Aorta (tissue), 5 donors: Measurements from ENCODE around the gene GRB14. TPM values are rescaled to one million over a fixed set of nuclear protein-coding genes. Genes with fewer than 3 reads are reported as not detected.
A peak's percentile ranks its signal among the peaks of the same experiment; 100 is the strongest.
"Not testable (repeated sequence)": the region's sequence is repeated elsewhere in the genome, so short reads cannot be mapped to it uniquely, and the experiment has no call there.

Experiments
- ATAC-seq: fragments of 200-7000 bp; cut with Tn5 transposase; one replicate; pipeline ENCODE4 v1.9.1; 2022; ENCODE audit warnings: moderate library complexity; ENCODE audit not compliant: low FRiP score
- DNase-seq, 2 donors: peaks; one replicate each; pipeline ENCODE4 v3.0.0-alpha.2; 2020
- H3K27ac ChIP-seq, 2 donors: one replicate each; pipeline ENCODE4 v1.5.1; 2013; ENCODE audit warnings: low read length in 2 of 2, mild to moderate bottlenecking in 2 of 2, moderate library complexity in 2 of 2, control low read depth in 1 of 2, inconsistent platforms in 1 of 2, low read depth in 1 of 2
- H3K27me3 ChIP-seq, 2 donors: one replicate each; pipeline ENCODE4 v1.6.1; 2013; ENCODE audit warnings: control low read depth in 1 of 2, low read length in 1 of 2, mild to moderate bottlenecking in 1 of 2, moderate library complexity in 1 of 2; ENCODE audit not compliant: insufficient read depth in 2 of 2, control insufficient read depth in 1 of 2
- H3K36me3 ChIP-seq, 2 donors: one replicate each; pipeline ENCODE4 v1.6.1; 2013; ENCODE audit warnings: control low read depth in 1 of 2, low read length in 1 of 2, mild to moderate bottlenecking in 1 of 2; ENCODE audit not compliant: insufficient read depth in 2 of 2, control insufficient read depth in 1 of 2
- H3K4me1 ChIP-seq, 2 donors: one replicate each; pipeline ENCODE4 v1.6.1; 2013; ENCODE audit warnings: low read length in 2 of 2, control low read depth in 1 of 2, mild to moderate bottlenecking in 1 of 2, moderate library complexity in 1 of 2; ENCODE audit not compliant: insufficient read depth in 2 of 2, control insufficient read depth in 1 of 2
- H3K4me3 ChIP-seq, 2 donors: one replicate each; pipeline ENCODE4 v1.5.1; 2013; ENCODE audit warnings: low read length in 2 of 2, control low read depth in 1 of 2, mild to moderate bottlenecking in 1 of 2
- H3K9me3 ChIP-seq: one replicate; pipeline ENCODE4 v1.6.1; 2013; ENCODE audit warnings: mild to moderate bottlenecking, low read length; ENCODE audit not compliant: control insufficient read depth
- WGBS, 2 donors: extraction: QIAGEN DNeasy Blood & Tissue Kit; methylation state at CpG; one replicate each; pipeline ENCODE4 v1.1.7; 2013; 5-methylcytosine and 5-hydroxymethylcytosine counted together
- intact Hi-C, 2 donors: fragments of 100-400 bp; cut with DNase I; formaldehyde crosslinking; loops; one replicate each; pipeline versions ENCODE4 v1.14.2 to v1.15.0; 2022
- polyA plus RNA-seq, 2 donors: library from polyadenylated mRNA; stranded (reverse); fragments of 200-250 nt; gene quantifications; one replicate each; pipeline ENCODE4 v1.2.3, GENCODE V29; 2013
- total RNA-seq, 2 donors: library from RNA; stranded (reverse); fragmentation: NEBNext Ultra II Directional; extraction: Animal tissue kit (Norgen Biotek cat#: 25700); gene quantifications; one replicate each; pipeline ENCODE4 v1.2.1, GENCODE V29; 2021
- donor health status: healthy with polysubstance abuse.
- donor health status: Bipolar disorder and iron deficiency.
- donor health status: DM: no; HTN: no; CAD: no.
- donor health status: DM: no; HTN: no; CAD: no.
- donor health status: DM: yes; HTN: yes; CAD: no.

GRB14 gene
- total and polyA plus RNA-seq, 4 donors = 1.6 to 6.2 (median 4.2) TPM

DNA sequence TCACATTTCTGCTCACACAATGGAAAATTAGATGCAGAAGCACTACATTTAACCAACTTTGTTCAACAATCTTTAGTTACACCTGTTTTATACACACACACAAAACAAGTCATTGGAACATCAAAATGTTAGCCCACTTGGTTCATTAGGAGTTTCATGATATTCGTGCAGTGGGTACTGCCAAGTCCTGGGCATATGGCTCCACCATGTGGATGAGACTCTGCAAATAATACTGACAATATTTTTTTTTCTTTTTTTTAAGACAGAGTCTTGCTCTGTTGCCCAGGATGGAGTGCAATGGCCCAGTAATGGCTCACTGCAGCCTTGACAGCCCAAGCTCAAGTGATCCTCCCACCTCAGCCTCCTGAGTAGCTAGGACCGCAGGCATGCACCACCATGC lies 34.5 kb upstream of the GRB14 start:
- WGBS, 2 donors = 89 to 92% methylated on average over 2 of the region's 2 CpGs
- Histone ChIP-seq H3K4me3 (no peak overlapping the region), H3K4me1 (no peaks in the 10 kb centered on the region), H3K27me3 (no peaks in the 10 kb centered on the region), H3K9me3 (no peaks in the 10 kb centered on the region), H3K27ac (no peak overlapping the region), H3K36me3 (no peaks in the 10 kb centered on the region)
- DNase-seq (no peak), ATAC-seq (no peak)
- intact Hi-C loops = no loop called here

GRCh38 chr2:164655336-164655735 lies 34.1 kb upstream of the GRB14 start:
- intact Hi-C loops = no loop called here

DNA sequence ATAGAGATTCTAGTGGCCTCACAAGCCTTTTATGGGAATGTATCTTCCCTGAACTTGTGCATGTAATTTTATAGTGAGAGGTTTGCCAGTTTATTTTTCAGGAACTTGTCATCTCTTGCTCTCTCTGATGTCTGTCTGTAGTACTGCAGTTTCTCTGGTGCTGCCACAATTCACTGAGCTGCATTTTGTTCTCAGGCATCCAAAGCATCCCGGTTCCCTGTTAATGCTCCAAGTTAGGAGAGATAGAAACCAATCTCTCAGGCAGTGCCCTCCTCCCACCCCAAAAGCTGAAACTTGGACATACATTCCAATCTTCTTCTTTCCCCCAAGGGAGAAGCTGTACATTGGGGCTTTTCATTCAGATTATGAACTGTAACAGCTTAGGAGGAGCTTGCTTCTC lies 30.1 kb upstream of the GRB14 start:
- DNase-seq = no peak
- intact Hi-C loops = no loop called here
- WGBS, 2 donors = 33 to 42% methylated on average over 1 of the region's 1 CpG
- no peak overlapping the region for H3K27ac ChIP-seq
- ATAC-seq = no peak
- H3K9me3 ChIP-seq = no peaks in the 10 kb centered on the region
- H3K4me1 ChIP-seq = no peaks in the 10 kb centered on the region
- H3K4me3 ChIP-seq = no peak overlapping the region
- H3K36me3 ChIP-seq = no peaks in the 10 kb centered on the region
- H3K27me3 ChIP-seq = no peaks in the 10 kb centered on the region

More at GRCh38 chr2:164655336-164655735, 34.1 kb upstream of the GRB14 start:
- Histone ChIP-seq H3K27ac (no peak overlapping the region), H3K36me3 (no peaks in the 10 kb centered on the region), H3K9me3 (no peaks in the 10 kb centered on the region), H3K4me3 (no peak overlapping the region), H3K4me1 (no peaks in the 10 kb centered on the region), H3K27me3 (no peaks in the 10 kb centered on the region)
- no peak for ATAC-seq
- no peak for DNase-seq

DNA sequence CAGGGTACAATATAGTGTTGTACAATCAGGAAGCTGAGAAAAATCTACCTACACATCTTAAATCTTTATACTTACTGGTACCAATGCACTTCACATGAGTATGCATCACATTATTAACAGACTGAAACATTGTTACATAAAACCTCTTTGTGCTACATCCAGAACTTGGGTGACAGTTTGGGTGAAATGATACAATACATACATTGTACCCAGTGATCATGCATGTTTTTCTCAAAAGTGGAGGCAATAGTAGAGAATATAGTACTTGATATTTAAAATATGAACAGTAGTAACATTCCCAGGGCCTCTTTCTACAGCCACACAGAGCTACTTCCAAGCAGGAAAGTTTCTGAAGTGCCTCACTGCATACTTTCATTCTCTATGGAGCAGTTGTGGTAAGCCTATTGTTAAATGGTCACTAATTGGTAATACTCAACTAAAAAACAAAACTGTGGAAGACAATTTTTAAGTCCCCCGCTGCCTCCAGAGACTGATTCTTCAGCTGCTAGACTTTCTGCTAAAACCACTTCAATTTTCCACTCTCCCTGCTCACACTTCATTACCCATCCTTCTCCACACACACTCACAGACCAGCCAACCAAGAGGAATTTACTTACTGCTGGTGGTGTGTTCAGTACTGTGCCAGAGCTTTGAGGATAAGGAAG lies 22.9 kb upstream of the GRB14 start:
- DNase-seq (no peak), ATAC-seq (no peak)
- no peaks in the 10 kb centered on the region for H3K4me1 ChIP-seq
- WGBS, 2 donors = 93 to 97% methylated on average over 1 of the region's 1 CpG
- no peaks in the 10 kb centered on the region for H3K27me3 ChIP-seq
- intact Hi-C loops = no loop called here
- no peak overlapping the region for H3K27ac ChIP-seq
- H3K4me3 ChIP-seq = no peak overlapping the region
- no peaks in the 10 kb centered on the region for H3K36me3 ChIP-seq
- no peaks in the 10 kb centered on the region for H3K9me3 ChIP-seq

DNA sequence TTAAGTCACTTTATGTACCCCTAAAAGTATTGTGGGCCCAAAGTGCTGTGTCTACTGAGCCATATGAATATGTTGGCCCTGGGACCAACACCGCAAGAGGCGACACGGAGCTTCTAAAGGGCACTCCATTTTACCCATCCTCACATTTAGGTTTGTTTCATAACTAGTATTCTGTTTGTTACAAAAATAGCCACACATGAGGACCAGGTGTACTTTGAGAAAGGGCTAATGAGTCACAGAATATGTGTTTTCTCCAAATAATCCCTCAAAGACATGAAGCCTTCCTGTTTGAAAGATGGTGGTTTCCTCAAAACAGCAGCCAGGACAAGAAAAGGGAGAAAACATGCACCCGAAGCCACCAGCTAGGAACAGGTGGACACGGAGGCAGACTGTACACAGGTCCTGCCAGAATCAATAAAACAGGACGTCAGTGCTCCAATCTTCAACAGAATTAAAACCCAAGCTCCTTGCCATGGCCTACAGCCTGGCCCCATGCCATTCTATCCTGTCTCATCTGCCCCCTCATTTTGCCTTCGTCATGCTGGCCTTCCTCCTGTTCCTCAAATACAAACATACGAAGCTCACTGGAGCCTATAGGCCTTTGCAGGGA lies 21.8 kb upstream of the GRB14 start:
- H3K4me1 ChIP-seq = no peaks in the 10 kb centered on the region
- H3K4me3 ChIP-seq = no peak overlapping the region
- WGBS, 2 donors = 89 to 90% methylated on average over 8 of the region's 8 CpGs
- H3K36me3 ChIP-seq = no peaks in the 10 kb centered on the region
- DNase-seq = no peak
- intact Hi-C loops = no loop called here
- no peak overlapping the region for H3K27ac ChIP-seq
- H3K9me3 ChIP-seq = no peaks in the 10 kb centered on the region
- H3K27me3 ChIP-seq = no peaks in the 10 kb centered on the region
- ATAC-seq = no peak

- no peaks in the 10 kb centered on the region for H3K4me1 ChIP-seq
- WGBS, 2 donors = 80 to 81% methylated on average over 2 of the region's 2 CpGs
- H3K36me3 ChIP-seq = no peaks in the 10 kb centered on the region
- H3K27me3 ChIP-seq = no peaks in the 10 kb centered on the region
- DNase-seq = no peak
- no peak overlapping the region for H3K4me3 ChIP-seq
- intact Hi-C loops = no loop called here
- no peak for ATAC-seq
- H3K9me3 ChIP-seq = no peaks in the 10 kb centered on the region
- H3K27ac ChIP-seq = no peak overlapping the region
These were observed 21.0 kb upstream of the GRB14 start for GRCh38 chr2:164642268-164642667.

- not testable (repeated sequence) for H3K4me3 ChIP-seq, H3K36me3 ChIP-seq, DNase-seq, H3K27me3 ChIP-seq, H3K9me3 ChIP-seq, H3K4me1 ChIP-seq, ATAC-seq, H3K27ac ChIP-seq
- 50 to 66% methylated on average over 2 to 3 of the region's 3 CpGs for WGBS, 2 donors
- intact Hi-C loops = loop anchor here in 1 of 2 donors (10.0 kb wide), 1 partner anchor 54 kb away; no protein-coding TSS in a partner anchor
These were observed 7.0 kb upstream of the GRB14 start for GRCh38 chr2:164628319-164628718.

DNA sequence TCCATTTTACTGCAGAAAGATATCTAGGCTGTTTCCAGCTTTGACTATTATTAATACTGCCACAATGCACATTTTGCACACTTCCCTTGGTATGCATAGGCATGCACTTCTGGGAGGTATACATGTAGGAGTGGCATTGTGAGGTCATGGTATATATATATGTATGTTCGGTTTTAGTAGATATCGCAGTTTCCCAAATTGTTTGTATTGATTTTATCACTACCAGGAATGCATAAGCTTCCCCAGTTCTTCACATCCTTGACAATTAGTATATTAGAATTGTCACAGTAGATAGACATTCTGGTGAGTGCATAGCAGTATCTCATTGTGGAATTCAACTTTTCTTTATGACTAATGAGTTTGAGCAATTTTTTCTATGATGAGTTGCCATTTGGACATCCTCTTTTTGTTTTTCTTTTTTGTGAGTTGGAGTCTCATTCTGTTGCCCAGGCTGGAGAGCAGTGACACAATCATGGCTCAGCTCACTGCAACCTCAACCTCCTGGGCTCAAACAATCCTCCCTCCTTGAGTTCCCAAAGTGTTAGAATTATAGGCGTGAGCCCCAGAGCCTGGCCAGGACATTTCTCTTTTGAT lies 4.2 kb upstream of the GRB14 start:
- intact Hi-C loops = loop anchor here in 1 of 2 donors (10.0 kb wide), 1 partner anchor 51 kb away; no protein-coding TSS in a partner anchor
- ATAC-seq (no peak), DNase-seq (no peak)
- H3K4me1 ChIP-seq = peaks cover 2 to 8% of the 10 kb centered on the region in 2 donors
- H3K36me3 ChIP-seq = no peaks in the 10 kb centered on the region
- no peaks in the 10 kb centered on the region for H3K9me3 ChIP-seq
- H3K27me3 ChIP-seq = no peaks in the 10 kb centered on the region
- no peak overlapping the region for H3K4me3 ChIP-seq
- no peak overlapping the region for H3K27ac ChIP-seq
- 90 to 92% methylated on average over 3 of the region's 3 CpGs for WGBS, 2 donors

GRCh38 chr2:164624316-164624715 lies 3.0 kb upstream of the GRB14 start:
- no peak for DNase-seq
- intact Hi-C loops = loop anchor here in 1 of 2 donors (5.0 to 10.0 kb wide), 2 partner anchors 48 to 50 kb away; no protein-coding TSS in a partner anchor
- ATAC-seq = no peak
- H3K27ac ChIP-seq = peak overlapping the region; percentile 71 to 87
- H3K9me3 ChIP-seq = no peaks in the 10 kb centered on the region
- H3K4me1 ChIP-seq = peaks cover 2 to 8% of the 10 kb centered on the region in 2 donors
- 58 to 59% methylated on average over 2 of the region's 2 CpGs for WGBS, 2 donors
- no peaks in the 10 kb centered on the region for H3K27me3 ChIP-seq
- H3K36me3 ChIP-seq = no peaks in the 10 kb centered on the region
- no peak overlapping the region for H3K4me3 ChIP-seq
